ENCODE results near the gene RANBP3. TPM values are rescaled to one million over a fixed set of nuclear protein-coding genes. Genes with fewer than 3 reads are reported as not detected.

RANBP3 gene
- total and polyA plus RNA-seq, 2 experiments from 2014 or later = 40.2 to 98.3 TPM

DNA sequence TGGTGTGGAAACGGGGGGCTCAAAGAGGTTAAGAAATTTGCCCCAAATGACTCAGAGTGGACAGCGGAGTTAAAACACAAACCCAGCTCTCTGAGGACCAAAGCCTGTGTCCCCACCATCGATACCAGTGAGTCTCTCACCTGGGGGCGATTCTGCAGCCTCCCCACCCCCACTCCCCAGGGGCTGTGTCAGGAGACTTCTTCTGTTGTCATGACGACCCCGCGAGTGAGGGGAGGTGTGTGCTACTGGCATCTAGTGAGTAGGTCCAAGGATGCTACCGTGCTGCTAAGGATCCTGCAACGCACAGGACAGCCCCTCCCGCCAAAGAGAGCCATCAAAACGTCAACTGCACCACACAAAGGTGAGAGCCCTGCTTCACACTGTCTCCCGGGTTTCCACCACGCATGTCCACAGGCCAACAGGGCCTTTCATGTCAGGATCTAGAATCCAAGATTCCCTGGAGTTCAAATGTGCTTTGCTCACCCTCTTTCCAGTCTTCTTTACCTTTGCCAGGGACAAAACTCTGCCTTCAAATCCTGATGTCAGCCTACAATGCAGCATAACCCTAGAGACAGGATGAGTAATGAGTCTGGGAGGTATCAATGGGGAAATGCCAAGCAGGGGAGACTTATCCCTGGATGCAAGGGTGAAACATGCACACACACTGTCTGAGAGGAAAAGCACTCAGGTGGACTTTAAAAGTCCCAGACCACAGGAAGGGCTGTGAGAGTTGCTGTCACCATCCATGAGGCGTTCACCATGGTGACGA lies 3.9 kb downstream of the RANBP3 start:
- no peak for ATAC-seq
- peaks cover 13% of the 10 kb centered on the region; the same call in 1 of the 2 replicates for H3K4me1 ChIP-seq (ENCODE audit: insufficient read depth)
- Mint-ChIP-seq H3K4me3 (no peak overlapping the region; the same call in 2 of the 3 replicates), H3K36me3 (ENCODE audit: low read depth) (peaks cover 29% of the 10 kb centered on the region), H3K4me1 (peaks cover 29% of the 10 kb centered on the region), H3K27ac (no peak overlapping the region), H3K9me3 (no peaks in the 10 kb centered on the region; the same call in none of the 3 replicates), H3K27me3 (ENCODE audit: insufficient read depth, low read depth, poor library complexity) (peaks cover 12% of the 10 kb centered on the region)
- peaks cover 6% of the 10 kb centered on the region for H3F3A ChIP-seq (replicated peaks; ENCODE audit: low read depth)
- H3K79me2 ChIP-seq (replicated peaks; ENCODE audit: insufficient read depth) = peaks cover 90% of the 10 kb centered on the region
- DNase-seq (ENCODE audit: low spot score) = no peak
- H3K9me2 ChIP-seq (ENCODE audit: insufficient read depth) = no peaks in the 10 kb centered on the region
- peaks cover 78% of the 10 kb centered on the region for H4K20me1 ChIP-seq (replicated peaks; ENCODE audit: insufficient read depth)
- no peak overlapping the region for H3K4me3 ChIP-seq
- no peaks in the 10 kb centered on the region for H3K36me3 ChIP-seq (ENCODE audit: insufficient read depth)
- no peak overlapping the region for H3K4me2 ChIP-seq
- no peaks in the 10 kb centered on the region for H3K27me3 ChIP-seq (ENCODE audit: insufficient read depth)
- no peak for TF ChIP-seq ZNF331 (CRISPR knock-in tag; IDR thresholded peaks at IDR 0.05; ENCODE audit: low read depth)
- TF ChIP-seq ZNF114 (CRISPR knock-in tag; IDR thresholded peaks at IDR 0.05) = no peak
- H2AFZ ChIP-seq = no peak overlapping the region
- H3K27ac ChIP-seq (ENCODE audit: low read depth) = no peak overlapping the region

DNA sequence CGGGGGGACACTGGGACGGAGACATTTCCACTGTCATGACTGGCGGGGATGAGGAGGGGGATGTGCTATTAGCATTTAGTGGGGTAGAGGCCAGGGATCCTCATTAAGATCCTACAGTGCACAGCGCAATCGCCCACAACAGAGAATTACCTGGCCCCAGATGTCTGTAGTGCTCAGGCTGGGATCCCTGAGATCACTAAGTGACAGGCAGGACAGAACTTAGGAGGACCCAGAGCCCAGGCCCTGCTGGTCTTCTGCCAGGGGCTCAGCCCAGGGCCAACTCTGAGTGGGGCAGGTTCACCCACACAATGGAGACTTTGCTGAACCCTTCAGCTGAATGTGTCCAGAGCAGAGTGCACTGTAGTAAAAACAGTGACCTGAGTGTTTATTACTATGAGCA lies 4.6 kb downstream of the RANBP3 start:
- Histone ChIP-seq H3K27me3 (ENCODE audit: insufficient read depth) (no peaks in the 10 kb centered on the region), H3F3A (replicated peaks; ENCODE audit: low read depth) (peaks cover 13% of the 10 kb centered on the region), H4K20me1 (replicated peaks; ENCODE audit: insufficient read depth) (peaks cover 80% of the 10 kb centered on the region), H3K4me2 (no peak overlapping the region), H3K79me2 (replicated peaks; ENCODE audit: insufficient read depth) (peaks cover 91% of the 10 kb centered on the region), H3K4me1 (ENCODE audit: insufficient read depth) (peaks cover 15% of the 10 kb centered on the region), H3K4me3 (no peak overlapping the region), H3K27ac (ENCODE audit: low read depth) (no peak overlapping the region), H3K9me2 (ENCODE audit: insufficient read depth) (no peaks in the 10 kb centered on the region), H2AFZ (no peak overlapping the region), H3K36me3 (ENCODE audit: insufficient read depth) (no peaks in the 10 kb centered on the region)
- ATAC-seq (no peak), DNase-seq (ENCODE audit: low spot score) (no peak)
- Mint-ChIP-seq H3K4me3 (no peak overlapping the region), H3K27me3 (ENCODE audit: insufficient read depth, low read depth, poor library complexity) (peaks cover 11% of the 10 kb centered on the region), H3K27ac (no peak overlapping the region), H3K36me3 (ENCODE audit: low read depth) (peaks cover 29% of the 10 kb centered on the region), H3K9me3 (no peaks in the 10 kb centered on the region; the same call in none of the 3 replicates), H3K4me1 (peaks cover 34% of the 10 kb centered on the region)
- TF ChIP-seq POLR2AphosphoS5 (IDR thresholded peaks at IDR 0.05; ENCODE audit: low read depth) (no peak), JUNB (IDR thresholded peaks at IDR 0.05; ENCODE audit: unreplicated experiment) (no peak), EZH2phosphoT487 (IDR thresholded peaks at IDR 0.05; ENCODE audit: unreplicated experiment) (no peak), CREB1 (CRISPR knock-in tag; IDR thresholded peaks at IDR 0.05; ENCODE audit: low read depth) (no peak)
- TF ChIP-seq, protein P1, sequence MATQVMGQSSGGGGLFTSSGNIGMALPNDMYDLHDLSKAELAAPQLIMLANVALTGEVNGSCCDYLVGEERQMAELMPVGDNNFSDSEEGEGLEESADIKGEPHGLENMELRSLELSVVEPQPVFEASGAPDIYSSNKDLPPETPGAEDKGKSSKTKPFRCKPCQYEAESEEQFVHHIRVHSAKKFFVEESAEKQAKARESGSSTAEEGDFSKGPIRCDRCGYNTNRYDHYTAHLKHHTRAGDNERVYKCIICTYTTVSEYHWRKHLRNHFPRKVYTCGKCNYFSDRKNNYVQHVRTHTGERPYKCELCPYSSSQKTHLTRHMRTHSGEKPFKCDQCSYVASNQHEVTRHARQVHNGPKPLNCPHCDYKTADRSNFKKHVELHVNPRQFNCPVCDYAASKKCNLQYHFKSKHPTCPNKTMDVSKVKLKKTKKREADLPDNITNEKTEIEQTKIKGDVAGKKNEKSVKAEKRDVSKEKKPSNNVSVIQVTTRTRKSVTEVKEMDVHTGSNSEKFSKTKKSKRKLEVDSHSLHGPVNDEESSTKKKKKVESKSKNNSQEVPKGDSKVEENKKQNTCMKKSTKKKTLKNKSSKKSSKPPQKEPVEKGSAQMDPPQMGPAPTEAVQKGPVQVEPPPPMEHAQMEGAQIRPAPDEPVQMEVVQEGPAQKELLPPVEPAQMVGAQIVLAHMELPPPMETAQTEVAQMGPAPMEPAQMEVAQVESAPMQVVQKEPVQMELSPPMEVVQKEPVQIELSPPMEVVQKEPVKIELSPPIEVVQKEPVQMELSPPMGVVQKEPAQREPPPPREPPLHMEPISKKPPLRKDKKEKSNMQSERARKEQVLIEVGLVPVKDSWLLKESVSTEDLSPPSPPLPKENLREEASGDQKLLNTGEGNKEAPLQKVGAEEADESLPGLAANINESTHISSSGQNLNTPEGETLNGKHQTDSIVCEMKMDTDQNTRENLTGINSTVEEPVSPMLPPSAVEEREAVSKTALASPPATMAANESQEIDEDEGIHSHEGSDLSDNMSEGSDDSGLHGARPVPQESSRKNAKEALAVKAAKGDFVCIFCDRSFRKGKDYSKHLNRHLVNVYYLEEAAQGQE (IDR thresholded peaks at IDR 0.05; ENCODE audit: unreplicated experiment) = no peak
- TF ChIP-seq, protein P2, sequence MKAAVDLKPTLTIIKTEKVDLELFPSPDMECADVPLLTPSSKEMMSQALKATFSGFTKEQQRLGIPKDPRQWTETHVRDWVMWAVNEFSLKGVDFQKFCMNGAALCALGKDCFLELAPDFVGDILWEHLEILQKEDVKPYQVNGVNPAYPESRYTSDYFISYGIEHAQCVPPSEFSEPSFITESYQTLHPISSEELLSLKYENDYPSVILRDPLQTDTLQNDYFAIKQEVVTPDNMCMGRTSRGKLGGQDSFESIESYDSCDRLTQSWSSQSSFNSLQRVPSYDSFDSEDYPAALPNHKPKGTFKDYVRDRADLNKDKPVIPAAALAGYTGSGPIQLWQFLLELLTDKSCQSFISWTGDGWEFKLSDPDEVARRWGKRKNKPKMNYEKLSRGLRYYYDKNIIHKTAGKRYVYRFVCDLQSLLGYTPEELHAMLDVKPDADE (IDR thresholded peaks at IDR 0.05) = no peak
